Tibial nerve (tissue), 4 donors: Measurements from ENCODE around the gene RBFOX1.

Experiments
- EP300 ChIP-seq, 2 donors: sonication (generic); formaldehyde crosslinking; IDR thresholded peaks; one replicate each; pipeline ENCODE4 v1.6.1; 2017; ENCODE audit warnings: antibody characterized with exemption in 2 of 2, mild to moderate bottlenecking in 1 of 2
- POLR2A ChIP-seq, 2 donors: fragments of 450-650 bp; IDR thresholded peaks; one replicate each; pipeline ENCODE4 v1.6.1; 2017; ENCODE audit warnings: antibody characterized with exemption in 2 of 2, mild to moderate bottlenecking in 2 of 2, moderate library complexity in 2 of 2
- TF ChIP-seq, protein P1 (sequence below), 5 experiments: fragments of 200-600 bp in 3 of 5; fragments of 450-650 bp in 2 of 5; sonication (generic) in 3 of 5; IDR thresholded peaks; one replicate each; pipeline ENCODE4 v1.5.1; 2016 to 2019; ENCODE audit warnings: antibody characterized with exemption in 5 of 5, mild to moderate bottlenecking in 3 of 5, moderate library complexity in 2 of 5

DNA sequence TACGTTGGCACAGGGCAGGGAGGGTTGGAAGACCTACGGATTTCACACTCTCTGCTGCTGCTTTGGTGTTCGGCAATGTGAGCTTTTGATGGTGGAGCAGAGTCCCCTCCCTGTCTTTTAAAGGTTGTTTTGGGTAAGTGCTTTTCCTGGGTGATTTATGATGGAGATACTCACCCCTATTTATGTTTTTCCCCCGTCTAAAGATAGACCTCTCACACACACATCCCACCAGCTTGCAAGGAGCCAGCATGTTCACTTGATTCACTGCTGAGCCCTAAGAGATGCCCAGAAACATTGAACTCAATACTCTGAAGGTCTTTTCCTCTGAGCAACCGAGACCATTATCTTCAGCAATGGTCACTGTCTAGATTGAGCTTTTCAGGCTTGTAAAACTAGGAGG lies 8.3 kb downstream of the RBFOX1 start:
- TF ChIP-seq, protein P1, sequence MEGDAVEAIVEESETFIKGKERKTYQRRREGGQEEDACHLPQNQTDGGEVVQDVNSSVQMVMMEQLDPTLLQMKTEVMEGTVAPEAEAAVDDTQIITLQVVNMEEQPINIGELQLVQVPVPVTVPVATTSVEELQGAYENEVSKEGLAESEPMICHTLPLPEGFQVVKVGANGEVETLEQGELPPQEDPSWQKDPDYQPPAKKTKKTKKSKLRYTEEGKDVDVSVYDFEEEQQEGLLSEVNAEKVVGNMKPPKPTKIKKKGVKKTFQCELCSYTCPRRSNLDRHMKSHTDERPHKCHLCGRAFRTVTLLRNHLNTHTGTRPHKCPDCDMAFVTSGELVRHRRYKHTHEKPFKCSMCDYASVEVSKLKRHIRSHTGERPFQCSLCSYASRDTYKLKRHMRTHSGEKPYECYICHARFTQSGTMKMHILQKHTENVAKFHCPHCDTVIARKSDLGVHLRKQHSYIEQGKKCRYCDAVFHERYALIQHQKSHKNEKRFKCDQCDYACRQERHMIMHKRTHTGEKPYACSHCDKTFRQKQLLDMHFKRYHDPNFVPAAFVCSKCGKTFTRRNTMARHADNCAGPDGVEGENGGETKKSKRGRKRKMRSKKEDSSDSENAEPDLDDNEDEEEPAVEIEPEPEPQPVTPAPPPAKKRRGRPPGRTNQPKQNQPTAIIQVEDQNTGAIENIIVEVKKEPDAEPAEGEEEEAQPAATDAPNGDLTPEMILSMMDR (IDR thresholded peaks at IDR 0.05) = no peak
- no peak for TF ChIP-seq POLR2A (IDR thresholded peaks at IDR 0.05)
- no peak for TF ChIP-seq EP300 (IDR thresholded peaks at IDR 0.05)
